Right lobe of liver (tissue), 4 donors: ENCODE results near the gene WWP2.
"Not testable (repeated sequence)": the region's sequence is repeated elsewhere in the genome, so short reads cannot be mapped to it uniquely, and the experiment has no call there.

Experiments used
- POLR2A ChIP-seq: fragments of 450-650 bp; IDR thresholded peaks from one replicate; pipeline ENCODE4 v1.6.1; 2017; ENCODE audit warnings: antibody characterized with exemption, mild to moderate bottlenecking
- TF ChIP-seq, protein P1 (sequence below), 4 donors: fragments of 200-600 bp in 3 of 4; fragments of 450-650 bp in 1 of 4; IDR thresholded peaks; one replicate each; pipeline versions ENCODE4 v1.5.1 to v1.8.0; 2016 to 2022; ENCODE audit warnings: antibody characterized with exemption in 4 of 4, mild to moderate bottlenecking in 2 of 4
- donor health status: DM: no; HTN: no; CAD: no.
- donor health status: DM: no; HTN: no; CAD: no.
- donor health status: DM: no; HTN: yes; CAD: no.

DNA sequence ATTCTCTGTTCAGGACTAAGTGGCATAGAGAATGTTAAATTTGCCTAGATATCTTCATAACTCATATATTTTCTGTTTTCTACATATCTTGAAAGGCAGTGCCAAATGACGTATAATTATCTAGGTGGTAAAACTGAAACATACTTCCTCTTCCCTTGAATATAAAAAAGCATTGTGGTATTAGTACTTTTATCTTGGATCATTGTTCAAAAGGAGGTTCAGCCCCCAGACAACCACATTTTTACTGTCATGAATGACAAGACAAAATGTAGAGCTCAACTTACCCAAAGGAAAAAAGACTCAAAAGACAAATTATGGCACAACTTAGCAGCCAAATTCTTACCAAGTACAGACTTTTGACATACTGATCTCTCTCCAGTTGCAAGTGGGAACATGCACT, 223.1 kb downstream of the WWP2 start:
- TF ChIP-seq, protein P1, sequence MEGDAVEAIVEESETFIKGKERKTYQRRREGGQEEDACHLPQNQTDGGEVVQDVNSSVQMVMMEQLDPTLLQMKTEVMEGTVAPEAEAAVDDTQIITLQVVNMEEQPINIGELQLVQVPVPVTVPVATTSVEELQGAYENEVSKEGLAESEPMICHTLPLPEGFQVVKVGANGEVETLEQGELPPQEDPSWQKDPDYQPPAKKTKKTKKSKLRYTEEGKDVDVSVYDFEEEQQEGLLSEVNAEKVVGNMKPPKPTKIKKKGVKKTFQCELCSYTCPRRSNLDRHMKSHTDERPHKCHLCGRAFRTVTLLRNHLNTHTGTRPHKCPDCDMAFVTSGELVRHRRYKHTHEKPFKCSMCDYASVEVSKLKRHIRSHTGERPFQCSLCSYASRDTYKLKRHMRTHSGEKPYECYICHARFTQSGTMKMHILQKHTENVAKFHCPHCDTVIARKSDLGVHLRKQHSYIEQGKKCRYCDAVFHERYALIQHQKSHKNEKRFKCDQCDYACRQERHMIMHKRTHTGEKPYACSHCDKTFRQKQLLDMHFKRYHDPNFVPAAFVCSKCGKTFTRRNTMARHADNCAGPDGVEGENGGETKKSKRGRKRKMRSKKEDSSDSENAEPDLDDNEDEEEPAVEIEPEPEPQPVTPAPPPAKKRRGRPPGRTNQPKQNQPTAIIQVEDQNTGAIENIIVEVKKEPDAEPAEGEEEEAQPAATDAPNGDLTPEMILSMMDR (IDR thresholded peaks at IDR 0.05), result not testable (repeated sequence)
- TF ChIP-seq POLR2A, result not testable (repeated sequence)
